Measurements from ENCODE around the gene TRAF6.

TRAF6 gene

DNA sequence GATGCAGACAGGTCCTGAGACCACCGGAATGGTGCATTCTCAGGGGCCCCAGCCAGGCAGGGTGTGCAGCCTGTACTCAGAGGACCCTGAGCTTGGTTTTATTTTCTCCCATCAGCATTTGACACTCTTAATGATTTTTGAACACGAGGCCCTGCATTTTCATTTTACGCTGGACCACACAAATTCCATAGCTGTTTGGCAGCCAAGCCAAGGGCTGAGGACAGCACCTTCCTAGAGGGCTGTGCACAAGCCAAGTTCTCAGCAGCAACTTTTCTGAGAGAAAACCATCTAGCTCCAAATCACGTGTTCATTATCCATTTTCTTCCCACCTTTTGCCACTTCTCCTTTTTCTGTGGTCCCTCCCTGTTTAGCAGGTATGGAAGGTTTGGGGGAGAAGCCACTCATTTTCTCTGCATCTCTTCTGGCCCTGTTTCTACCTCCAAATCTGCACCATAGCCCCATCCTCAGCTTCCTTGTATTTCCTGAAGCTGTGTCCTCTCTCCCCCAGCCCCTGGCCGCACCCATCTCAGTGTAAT is 60.4 kb downstream of the TRAF6 start:
- Histone ChIP-seq H3K4me3 (replicated peaks; ENCODE audit: insufficient read depth, low read length) (no peak overlapping the region), H3K27ac (replicated peaks) (no peak overlapping the region), H3K27me3 (ENCODE audit: insufficient read depth, poor library complexity, severe bottlenecking) (no peaks in the 10 kb centered on the region)
- no peak for DNase-seq (ENCODE audit: low read depth in 1 of 2, low spot score in 1 of 2)
- TF ChIP-seq, protein P1, sequence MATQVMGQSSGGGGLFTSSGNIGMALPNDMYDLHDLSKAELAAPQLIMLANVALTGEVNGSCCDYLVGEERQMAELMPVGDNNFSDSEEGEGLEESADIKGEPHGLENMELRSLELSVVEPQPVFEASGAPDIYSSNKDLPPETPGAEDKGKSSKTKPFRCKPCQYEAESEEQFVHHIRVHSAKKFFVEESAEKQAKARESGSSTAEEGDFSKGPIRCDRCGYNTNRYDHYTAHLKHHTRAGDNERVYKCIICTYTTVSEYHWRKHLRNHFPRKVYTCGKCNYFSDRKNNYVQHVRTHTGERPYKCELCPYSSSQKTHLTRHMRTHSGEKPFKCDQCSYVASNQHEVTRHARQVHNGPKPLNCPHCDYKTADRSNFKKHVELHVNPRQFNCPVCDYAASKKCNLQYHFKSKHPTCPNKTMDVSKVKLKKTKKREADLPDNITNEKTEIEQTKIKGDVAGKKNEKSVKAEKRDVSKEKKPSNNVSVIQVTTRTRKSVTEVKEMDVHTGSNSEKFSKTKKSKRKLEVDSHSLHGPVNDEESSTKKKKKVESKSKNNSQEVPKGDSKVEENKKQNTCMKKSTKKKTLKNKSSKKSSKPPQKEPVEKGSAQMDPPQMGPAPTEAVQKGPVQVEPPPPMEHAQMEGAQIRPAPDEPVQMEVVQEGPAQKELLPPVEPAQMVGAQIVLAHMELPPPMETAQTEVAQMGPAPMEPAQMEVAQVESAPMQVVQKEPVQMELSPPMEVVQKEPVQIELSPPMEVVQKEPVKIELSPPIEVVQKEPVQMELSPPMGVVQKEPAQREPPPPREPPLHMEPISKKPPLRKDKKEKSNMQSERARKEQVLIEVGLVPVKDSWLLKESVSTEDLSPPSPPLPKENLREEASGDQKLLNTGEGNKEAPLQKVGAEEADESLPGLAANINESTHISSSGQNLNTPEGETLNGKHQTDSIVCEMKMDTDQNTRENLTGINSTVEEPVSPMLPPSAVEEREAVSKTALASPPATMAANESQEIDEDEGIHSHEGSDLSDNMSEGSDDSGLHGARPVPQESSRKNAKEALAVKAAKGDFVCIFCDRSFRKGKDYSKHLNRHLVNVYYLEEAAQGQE (IDR thresholded peaks at IDR 0.05; ENCODE audit: insufficient replicate concordance, low read depth) = no peak
- TF ChIP-seq SPI1 (IDR thresholded peaks at IDR 0.05; ENCODE audit: borderline replicate concordance, low read depth) (peak; percentile 28; the same call in 1 of the 2 replicates), GABPA (IDR thresholded peaks at IDR 0.05; ENCODE audit: low read depth) (no peak)

DNA sequence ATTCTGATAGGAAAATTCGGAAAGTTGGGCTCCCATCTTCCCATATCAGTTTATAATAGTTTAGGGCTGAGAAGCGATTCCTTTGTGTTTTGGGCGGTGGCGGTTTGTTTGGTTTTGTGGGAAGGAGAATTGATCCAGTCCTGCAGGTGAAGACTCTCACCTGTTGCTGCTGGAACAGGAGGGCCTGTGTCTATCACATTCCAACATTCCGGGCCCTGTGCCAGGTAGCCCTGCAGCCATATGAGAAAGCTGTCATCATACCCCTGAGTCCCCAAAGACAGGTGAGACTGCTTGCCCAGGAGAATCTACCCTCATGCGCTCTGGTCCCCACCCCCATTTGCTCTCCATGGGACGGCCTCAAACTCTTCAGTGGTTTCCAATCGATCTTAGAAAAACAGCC is 62.1 kb downstream of the TRAF6 start:
- Histone ChIP-seq H3K4me3 (replicated peaks; ENCODE audit: insufficient read depth, low read length) (no peak overlapping the region), H3K27me3 (ENCODE audit: insufficient read depth, poor library complexity, severe bottlenecking) (no peaks in the 10 kb centered on the region), H3K27ac (replicated peaks) (no peak overlapping the region)
- TF ChIP-seq, protein P1 (IDR thresholded peaks at IDR 0.05; ENCODE audit: insufficient replicate concordance, low read depth) = no peak
- TF ChIP-seq POLR2AphosphoS5 (IDR thresholded peaks at IDR 0.05; ENCODE audit: low read depth) (no peak), SPI1 (IDR thresholded peaks at IDR 0.05; ENCODE audit: borderline replicate concordance, low read depth) (no peak), GABPA (IDR thresholded peaks at IDR 0.05; ENCODE audit: low read depth) (no peak)
- TF ChIP-seq, protein P2, sequence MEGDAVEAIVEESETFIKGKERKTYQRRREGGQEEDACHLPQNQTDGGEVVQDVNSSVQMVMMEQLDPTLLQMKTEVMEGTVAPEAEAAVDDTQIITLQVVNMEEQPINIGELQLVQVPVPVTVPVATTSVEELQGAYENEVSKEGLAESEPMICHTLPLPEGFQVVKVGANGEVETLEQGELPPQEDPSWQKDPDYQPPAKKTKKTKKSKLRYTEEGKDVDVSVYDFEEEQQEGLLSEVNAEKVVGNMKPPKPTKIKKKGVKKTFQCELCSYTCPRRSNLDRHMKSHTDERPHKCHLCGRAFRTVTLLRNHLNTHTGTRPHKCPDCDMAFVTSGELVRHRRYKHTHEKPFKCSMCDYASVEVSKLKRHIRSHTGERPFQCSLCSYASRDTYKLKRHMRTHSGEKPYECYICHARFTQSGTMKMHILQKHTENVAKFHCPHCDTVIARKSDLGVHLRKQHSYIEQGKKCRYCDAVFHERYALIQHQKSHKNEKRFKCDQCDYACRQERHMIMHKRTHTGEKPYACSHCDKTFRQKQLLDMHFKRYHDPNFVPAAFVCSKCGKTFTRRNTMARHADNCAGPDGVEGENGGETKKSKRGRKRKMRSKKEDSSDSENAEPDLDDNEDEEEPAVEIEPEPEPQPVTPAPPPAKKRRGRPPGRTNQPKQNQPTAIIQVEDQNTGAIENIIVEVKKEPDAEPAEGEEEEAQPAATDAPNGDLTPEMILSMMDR (IDR thresholded peaks at IDR 0.05; ENCODE audit: insufficient read depth, low read length) = no peak
- DNase-seq (ENCODE audit: low read depth in 1 of 2, low spot score in 1 of 2) = no peak

DNA sequence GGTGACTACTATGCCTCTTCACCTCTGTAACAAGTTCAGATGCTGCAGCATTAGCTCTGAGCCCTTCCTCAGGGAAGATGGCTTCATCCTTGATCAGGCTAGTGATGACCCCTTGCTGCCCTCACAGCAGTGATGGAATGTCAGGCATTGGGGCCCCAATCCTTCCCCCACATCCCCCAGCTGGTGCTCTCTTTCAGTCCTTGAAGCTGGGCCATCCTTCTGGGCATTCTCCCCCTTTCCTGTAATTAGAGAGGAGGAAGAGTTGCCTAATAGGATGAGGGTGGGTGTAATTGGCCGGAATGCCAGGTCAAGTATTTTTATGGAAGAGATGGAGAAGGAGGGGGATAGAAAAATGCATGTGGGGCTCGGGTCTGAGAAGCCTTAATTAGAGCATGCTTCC is 62.6 kb downstream of the TRAF6 start:
- DNase-seq (ENCODE audit: low read depth in 1 of 2, low spot score in 1 of 2) = no peak
- Histone ChIP-seq H3K4me3 (replicated peaks; ENCODE audit: insufficient read depth, low read length) (no peak overlapping the region), H3K27me3 (ENCODE audit: insufficient read depth, poor library complexity, severe bottlenecking) (no peaks in the 10 kb centered on the region), H3K27ac (replicated peaks) (no peak overlapping the region)
- TF ChIP-seq, protein P1 (IDR thresholded peaks at IDR 0.05; ENCODE audit: insufficient replicate concordance, low read depth) = no peak
- TF ChIP-seq POLR2AphosphoS5 (IDR thresholded peaks at IDR 0.05; ENCODE audit: low read depth) (no peak), SPI1 (IDR thresholded peaks at IDR 0.05; ENCODE audit: borderline replicate concordance, low read depth) (no peak), GABPA (IDR thresholded peaks at IDR 0.05; ENCODE audit: low read depth) (no peak)
- TF ChIP-seq, protein P2 (IDR thresholded peaks at IDR 0.05; ENCODE audit: insufficient read depth, low read length) = no peak
